CD4-positive, alpha-beta T cell treated with Interleukin-4 for 4 hours (primary cell): ENCODE data around the gene AP3B1.

Experiments used
- DNase-seq: peaks from one replicate; pipeline ENCODE4 v3.0.0-alpha.2; 2020

The AP3B1 gene

GRCh38 chr5:78294248-78295034 is at the start of gene AP3B1:
AP3B1 (minus strand) TSS chr5:78294698; CDS start chr5:78294579, 119 bp downstream.
- peak; percentile 97 for DNase-seq

GRCh38 chr5:78341440-78341839 is 46.9 kb upstream of the AP3B1 start:
- DNase-seq, result no peak

- no peak for DNase-seq
Measured at GRCh38 chr5:78339617-78340436, 45.3 kb upstream of the AP3B1 start.

- DNase-seq, result no peak
Measured at GRCh38 chr5:78336698-78337097, 42.2 kb upstream of the AP3B1 start.

GRCh38 chr5:78335976-78336375 is 41.5 kb upstream of the AP3B1 start:
- DNase-seq, result no peak

GRCh38 chr5:78334811-78335210 is 40.3 kb upstream of the AP3B1 start:
- DNase-seq, result no peak

GRCh38 chr5:78331523-78332080 is 37.1 kb upstream of the AP3B1 start:
- DNase-seq, result no peak

GRCh38 chr5:78328585-78329173 is 34.2 kb upstream of the AP3B1 start:
- DNase-seq, result no peak

GRCh38 chr5:78327761-78328510 is 33.4 kb upstream of the AP3B1 start:
- DNase-seq, result no peak

GRCh38 chr5:78326930-78327329 is 32.4 kb upstream of the AP3B1 start:
- no peak for DNase-seq

GRCh38 chr5:78323241-78323640 is 28.7 kb upstream of the AP3B1 start:
- no peak for DNase-seq

- DNase-seq, result peak; percentile 23
Measured at GRCh38 chr5:78320401-78320800, 25.9 kb upstream of the AP3B1 start.

GRCh38 chr5:78318337-78318736 is 23.8 kb upstream of the AP3B1 start:
- no peak for DNase-seq

- DNase-seq, result no peak
Measured at GRCh38 chr5:78317515-78317914, 23.0 kb upstream of the AP3B1 start.

- DNase-seq, result no peak
Measured at GRCh38 chr5:78308703-78309102, 14.2 kb upstream of the AP3B1 start.

GRCh38 chr5:78300464-78301045 is 6.1 kb upstream of the AP3B1 start:
- DNase-seq, result peak; percentile 48

GRCh38 chr5:78295035-78295961 is 800 bp upstream of the AP3B1 start:
- DNase-seq, result peak; percentile 47

- no peak for DNase-seq
Measured at GRCh38 chr5:78293851-78294247, 649 bp downstream of the AP3B1 start.

- no peak for DNase-seq
Measured at GRCh38 chr5:78291687-78292086, 2.8 kb downstream of the AP3B1 start.

- no peak for DNase-seq
Measured at GRCh38 chr5:78289911-78290310, 4.6 kb downstream of the AP3B1 start.

- DNase-seq, result no peak
Measured at GRCh38 chr5:78288246-78288645, 6.3 kb downstream of the AP3B1 start.
